Upper lobe of left lung (tissue), 4 donors: ENCODE data around the gene HHAT.

Experiments used
- EP300 ChIP-seq, 4 donors: sonication (generic); formaldehyde crosslinking; IDR thresholded peaks; one replicate each; pipeline ENCODE4 v1.5.1; 2017; ENCODE audit warnings: antibody characterized with exemption in 4 of 4, control low read depth in 2 of 4
- POLR2A ChIP-seq, 4 donors: fragments of 450-650 bp; IDR thresholded peaks; one replicate each; pipeline ENCODE4 v1.5.1; 2016 to 2017; ENCODE audit warnings: antibody characterized with exemption in 4 of 4, mild to moderate bottlenecking in 2 of 4
- POLR2AphosphoS5 ChIP-seq, 2 donors: sonication (generic); formaldehyde crosslinking; IDR thresholded peaks; one replicate each; pipeline ENCODE4 v1.5.1; 2017; ENCODE audit warnings: antibody characterized with exemption in 2 of 2
- TF ChIP-seq, protein P1 (sequence below), 6 experiments: fragments of 450-650 bp in 4 of 6; fragments of 200-600 bp in 2 of 6; sonication (generic) in 2 of 6; IDR thresholded peaks; one replicate each; pipeline ENCODE4 v1.5.1; 2016 to 2019; ENCODE audit warnings: antibody characterized with exemption in 6 of 6

DNA sequence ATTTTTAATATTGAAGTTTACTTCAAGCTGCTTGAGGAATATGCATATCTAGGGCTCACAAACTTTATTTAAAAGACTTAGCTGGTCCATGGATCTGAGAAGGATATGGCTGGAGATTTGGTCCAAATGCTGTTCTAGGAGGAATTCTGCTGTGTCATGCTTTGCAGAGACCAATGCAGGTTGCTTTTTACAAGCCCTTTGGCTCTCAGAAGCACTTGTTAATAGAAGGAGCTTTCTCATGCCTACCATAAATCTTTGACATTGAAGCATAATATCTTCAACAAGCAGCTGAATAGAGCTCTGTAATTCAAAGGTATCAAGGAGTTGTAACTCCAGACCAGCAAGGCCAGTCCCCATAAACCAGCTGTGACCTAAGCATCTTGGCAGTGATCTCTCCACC is 299.1 kb downstream of the HHAT start:
- TF ChIP-seq EP300 (IDR thresholded peaks at IDR 0.05) (no peak), POLR2AphosphoS5 (IDR thresholded peaks at IDR 0.05) (no peak), POLR2A (IDR thresholded peaks at IDR 0.05) (no peak)
- TF ChIP-seq, protein P1, sequence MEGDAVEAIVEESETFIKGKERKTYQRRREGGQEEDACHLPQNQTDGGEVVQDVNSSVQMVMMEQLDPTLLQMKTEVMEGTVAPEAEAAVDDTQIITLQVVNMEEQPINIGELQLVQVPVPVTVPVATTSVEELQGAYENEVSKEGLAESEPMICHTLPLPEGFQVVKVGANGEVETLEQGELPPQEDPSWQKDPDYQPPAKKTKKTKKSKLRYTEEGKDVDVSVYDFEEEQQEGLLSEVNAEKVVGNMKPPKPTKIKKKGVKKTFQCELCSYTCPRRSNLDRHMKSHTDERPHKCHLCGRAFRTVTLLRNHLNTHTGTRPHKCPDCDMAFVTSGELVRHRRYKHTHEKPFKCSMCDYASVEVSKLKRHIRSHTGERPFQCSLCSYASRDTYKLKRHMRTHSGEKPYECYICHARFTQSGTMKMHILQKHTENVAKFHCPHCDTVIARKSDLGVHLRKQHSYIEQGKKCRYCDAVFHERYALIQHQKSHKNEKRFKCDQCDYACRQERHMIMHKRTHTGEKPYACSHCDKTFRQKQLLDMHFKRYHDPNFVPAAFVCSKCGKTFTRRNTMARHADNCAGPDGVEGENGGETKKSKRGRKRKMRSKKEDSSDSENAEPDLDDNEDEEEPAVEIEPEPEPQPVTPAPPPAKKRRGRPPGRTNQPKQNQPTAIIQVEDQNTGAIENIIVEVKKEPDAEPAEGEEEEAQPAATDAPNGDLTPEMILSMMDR (IDR thresholded peaks at IDR 0.05) = no peak
